HG02588 (cell line): ENCODE measurements around the gene PRSS37.

ENCODE experiments used
- ATAC-seq: cut with Tn5 transposase; IDR thresholded peaks from one replicate; pipeline ENCODE4 v1.9.1; 2021; ENCODE audit warnings: mild to moderate bottlenecking, moderate library complexity; ENCODE audit not compliant: unreplicated experiment

Gene PRSS37

DNA sequence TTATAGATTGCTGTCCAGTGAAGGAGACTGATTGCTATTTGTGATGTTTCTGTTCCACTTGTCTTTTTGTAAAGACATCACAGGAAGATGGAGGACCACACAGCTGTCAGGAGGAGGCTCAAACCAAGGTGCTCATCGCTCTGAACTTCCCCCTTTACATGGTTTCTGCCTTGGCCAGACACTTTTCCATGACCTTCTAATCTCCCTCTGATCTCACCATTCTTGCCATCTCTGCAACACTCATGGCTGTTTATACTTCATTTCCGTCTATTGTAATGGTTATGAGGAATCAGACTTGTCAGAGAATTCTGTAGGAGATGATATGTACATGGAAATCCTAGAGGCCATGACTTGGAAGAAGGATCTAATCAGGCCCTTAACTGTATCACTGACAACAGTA is 53.0 kb downstream of the PRSS37 start:
- ATAC-seq = no peak
